Adrenal gland (tissue), 5 donors: ENCODE data around the gene METTL16.

Source experiments
- CTCF ChIP-seq, 6 experiments: fragments of 450-650 bp in 4 of 6; fragments of 200-600 bp in 2 of 6; sonication (generic) in 1 of 6; IDR thresholded peaks; 1 replicate in 5 of 6; 2 replicates in 1 of 6; pipeline versions ENCODE4 v1.5.1 to v1.8.0; 2016 to 2021; ENCODE audit warnings: antibody characterized with exemption in 6 of 6, mild to moderate bottlenecking in 2 of 6, moderate library complexity in 1 of 6
- POLR2A ChIP-seq, 2 donors: fragments of 450-650 bp; IDR thresholded peaks; one replicate each; pipeline ENCODE4 v1.6.1; 2017; ENCODE audit warnings: antibody characterized with exemption in 2 of 2, mild to moderate bottlenecking in 2 of 2, moderate library complexity in 1 of 2
- donor health status: DM: no; HTN: no; CAD: no.

DNA sequence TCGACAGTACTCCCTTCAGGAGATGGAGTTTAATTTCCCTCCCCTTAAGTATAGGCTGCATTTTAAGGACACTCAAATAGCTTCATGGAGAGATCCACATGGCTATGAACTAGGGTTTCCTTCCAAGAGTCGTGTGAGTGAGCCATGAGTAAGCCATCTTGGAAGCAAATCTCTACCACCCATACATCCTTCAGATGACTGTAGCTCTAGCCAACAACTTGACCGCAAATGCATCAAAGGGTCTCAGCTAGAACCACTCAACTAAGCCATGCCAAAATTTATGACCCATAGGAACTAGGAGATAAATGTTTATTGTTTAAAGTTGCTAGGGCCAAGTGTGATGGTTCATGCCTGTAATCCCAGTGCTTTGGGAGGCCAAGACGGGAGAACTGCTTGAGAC is 43.4 kb downstream of the METTL16 start:
- TF ChIP-seq CTCF (IDR thresholded peaks at IDR 0.05): no peak
- no peak for TF ChIP-seq POLR2A (IDR thresholded peaks at IDR 0.05)
